ENCODE data around the gene TPPP3. TPM values are rescaled to one million over a fixed set of nuclear protein-coding genes. Genes with fewer than 3 reads are reported as not detected.

The TPPP3 gene
- total RNA-seq, 2 donors from 2014 or later, result 0.64 to 0.73 TPM

GRCh38 chr16:67406111-67406971 lies 13.0 kb upstream of the TPPP3 start:
- Histone ChIP-seq H3K4me3 (ENCODE audit: low read length) (no peak overlapping the region), H3K27me3 (ENCODE audit: control insufficient read depth, insufficient read depth, low read length, poor library complexity, severe bottlenecking) (no peaks in the 10 kb centered on the region), H3K36me3 (ENCODE audit: control insufficient read depth, insufficient read depth, low read length) (no peaks in the 10 kb centered on the region), H3K27ac (ENCODE audit: low read depth, low read length) (peak overlapping the region; percentile 5), H3K9ac (ENCODE audit: extremely low read depth, low read length, poor library complexity, severe bottlenecking) (no peak overlapping the region), H3K4me1 (ENCODE audit: control insufficient read depth, insufficient read depth, low read length) (peaks cover 6% of the 10 kb centered on the region), H3K9me3 (ENCODE audit: control insufficient read depth, low read length) (no peaks in the 10 kb centered on the region)
- Mint-ChIP-seq H3K36me3 (ENCODE audit: low read depth) (no peaks in the 10 kb centered on the region), H3K4me1 (peaks cover 19% of the 10 kb centered on the region), H3K27me3 (ENCODE audit: insufficient read depth) (peaks cover 12% of the 10 kb centered on the region), H3K4me3 (no peak overlapping the region), H3K9me3 (no peaks in the 10 kb centered on the region), H3K27ac (no peak overlapping the region)
- WGBS, 2 experiments (ENCODE audit: insufficient coverage in 1 of 2, insufficient read length in 1 of 2), result 89 to 90% methylated on average over 4 to 18 of the region's 18 CpGs
- TF ChIP-seq CTCF (conservative IDR thresholded peaks at IDR 0.05), result no peak
- no peak for DNase-seq

GRCh38 chr16:67405336-67405735 lies 12.0 kb upstream of the TPPP3 start:
- H3K27me3 Mint-ChIP-seq (ENCODE audit: insufficient read depth), result peaks cover 14% of the 10 kb centered on the region
- H3K9me3 Mint-ChIP-seq, result no peaks in the 10 kb centered on the region
- Histone ChIP-seq H3K27ac (ENCODE audit: low read depth, low read length) (no peak overlapping the region), H3K4me3 (ENCODE audit: low read length) (no peak overlapping the region), H3K27me3 (ENCODE audit: control insufficient read depth, insufficient read depth, low read length, poor library complexity, severe bottlenecking) (no peaks in the 10 kb centered on the region), H3K4me1 (ENCODE audit: control insufficient read depth, insufficient read depth, low read length) (peaks cover 6% of the 10 kb centered on the region), H3K9me3 (ENCODE audit: control insufficient read depth, low read length) (no peaks in the 10 kb centered on the region), H3K36me3 (ENCODE audit: control insufficient read depth, insufficient read depth, low read length) (no peaks in the 10 kb centered on the region), H3K9ac (ENCODE audit: extremely low read depth, low read length, poor library complexity, severe bottlenecking) (no peak overlapping the region)
- no peak overlapping the region for H3K4me3 Mint-ChIP-seq
- H3K27ac Mint-ChIP-seq, result peak overlapping the region; percentile 39
- no peak for DNase-seq
- H3K4me1 Mint-ChIP-seq, result peaks cover 19% of the 10 kb centered on the region
- no peaks in the 10 kb centered on the region for H3K36me3 Mint-ChIP-seq (ENCODE audit: low read depth)
- 91 to 100% methylated on average over 3 to 8 of the region's 8 CpGs for WGBS, 2 experiments (ENCODE audit: insufficient coverage in 1 of 2, insufficient read length in 1 of 2)
- TF ChIP-seq CTCF (conservative IDR thresholded peaks at IDR 0.05), result no peak

- Histone ChIP-seq H3K36me3 (ENCODE audit: control insufficient read depth, insufficient read depth, low read length) (no peaks in the 10 kb centered on the region), H3K4me3 (ENCODE audit: low read length) (no peak overlapping the region), H3K4me1 (ENCODE audit: control insufficient read depth, insufficient read depth, low read length) (peaks cover 6% of the 10 kb centered on the region), H3K9ac (ENCODE audit: extremely low read depth, low read length, poor library complexity, severe bottlenecking) (no peak overlapping the region), H3K9me3 (ENCODE audit: control insufficient read depth, low read length) (no peaks in the 10 kb centered on the region), H3K27me3 (ENCODE audit: control insufficient read depth, insufficient read depth, low read length, poor library complexity, severe bottlenecking) (no peaks in the 10 kb centered on the region), H3K27ac (ENCODE audit: low read depth, low read length) (no peak overlapping the region)
- H3K27me3 Mint-ChIP-seq (ENCODE audit: insufficient read depth), result peaks cover 14% of the 10 kb centered on the region
- H3K4me3 Mint-ChIP-seq, result no peak overlapping the region
- WGBS, 2 experiments (ENCODE audit: insufficient coverage in 1 of 2, insufficient read length in 1 of 2), result 93 to 100% methylated on average over 3 to 5 of the region's 5 CpGs
- DNase-seq, result no peak
- H3K36me3 Mint-ChIP-seq (ENCODE audit: low read depth), result no peaks in the 10 kb centered on the region
- H3K27ac Mint-ChIP-seq, result peak overlapping the region; percentile 39
- H3K9me3 Mint-ChIP-seq, result no peaks in the 10 kb centered on the region
- H3K4me1 Mint-ChIP-seq, result peaks cover 19% of the 10 kb centered on the region
- no peak for TF ChIP-seq CTCF (conservative IDR thresholded peaks at IDR 0.05)
Observed at GRCh38 chr16:67404740-67405226, 11.5 kb upstream of the TPPP3 start.

Measured in endodermal cell (in vitro differentiated cells).